ENCODE results near the gene DCXR.

The DCXR gene

GRCh38 chr17:82072827-82073226 is 35.3 kb upstream of the DCXR start:
- no peak for DNase-seq (ENCODE audit: low read depth)

- no peak for DNase-seq (ENCODE audit: low read depth)
These were observed 33.1 kb upstream of the DCXR start for GRCh38 chr17:82070611-82071010.

GRCh38 chr17:82065638-82066303 is 28.3 kb upstream of the DCXR start, which contains the start of gene DUS1L:
TSS of gene DUS1L (minus strand) at chr17:82065804. CDS start at chr17:82065059, 745 bp downstream.
- DNase-seq (ENCODE audit: low read depth): peak; percentile 74

GRCh38 chr17:82065193-82065637 is 27.7 kb upstream of the DCXR start:
- peak; percentile 31 for DNase-seq (ENCODE audit: low read depth)

- DNase-seq (ENCODE audit: low read depth): no peak
These were observed 27.1 kb upstream of the DCXR start for GRCh38 chr17:82064433-82065192.

GRCh38 chr17:82063424-82064415 is 26.2 kb upstream of the DCXR start:
- DNase-seq (ENCODE audit: low read depth): no peak

- DNase-seq (ENCODE audit: low read depth): no peak
These were observed 25.5 kb upstream of the DCXR start for GRCh38 chr17:82062984-82063368.

GRCh38 chr17:82062076-82062983 is 24.8 kb upstream of the DCXR start:
- DNase-seq (ENCODE audit: low read depth): no peak

GRCh38 chr17:82061047-82061925 is 23.8 kb upstream of the DCXR start:
- DNase-seq (ENCODE audit: low read depth): no peak

- no peak for DNase-seq (ENCODE audit: low read depth)
These were observed 23.1 kb upstream of the DCXR start for GRCh38 chr17:82060614-82061013.

- DNase-seq (ENCODE audit: low read depth): no peak
These were observed 22.5 kb upstream of the DCXR start for GRCh38 chr17:82060001-82060380.

- no peak for DNase-seq (ENCODE audit: low read depth)
These were observed 21.9 kb upstream of the DCXR start for GRCh38 chr17:82059272-82060000.

- DNase-seq (ENCODE audit: low read depth): no peak
These were observed 21.4 kb upstream of the DCXR start for GRCh38 chr17:82058855-82059249.

- DNase-seq (ENCODE audit: low read depth): no peak
These were observed 20.8 kb upstream of the DCXR start for GRCh38 chr17:82058230-82058854.

- no peak for DNase-seq (ENCODE audit: low read depth)
These were observed 19.5 kb upstream of the DCXR start for GRCh38 chr17:82056729-82057621.

- no peak for DNase-seq (ENCODE audit: low read depth)
These were observed 18.6 kb upstream of the DCXR start for GRCh38 chr17:82055965-82056728.
